GM23248 (cell line): Measurements from ENCODE around the gene MYOM1. TPM values are rescaled to one million over a fixed set of nuclear protein-coding genes. Genes with fewer than 3 reads are reported as not detected.

Experiments
- DNase-seq: peaks from one replicate; pipeline ENCODE4 v3.0.0-alpha.2; 2015
- H2AFZ ChIP-seq: fragments of 200-600 bp; sonication (generic); 2 replicates; pipeline ENCODE4 v1.6.1; 2016; ENCODE audit warnings: antibody characterized with exemption
- H3F3A ChIP-seq: fragments of 200-600 bp; sonication (generic); 2 replicates; pipeline ENCODE4 v1.6.1; 2016; ENCODE audit warnings: mild to moderate bottlenecking, antibody characterized with exemption, mixed run types; ENCODE audit not compliant: insufficient read depth
- H3K27ac ChIP-seq: fragments of 200-600 bp; sonication (generic); 2 replicates; pipeline ENCODE4 v1.5.1; 2016; ENCODE audit warnings: mild to moderate bottlenecking
- H3K27me3 ChIP-seq: fragments of 200-600 bp; sonication (generic); replicated peaks from 2 replicates; pipeline ENCODE4 v1.6.1; 2016; ENCODE audit warnings: mild to moderate bottlenecking; ENCODE audit not compliant: insufficient read depth
- H3K36me3 ChIP-seq: fragments of 200-600 bp; sonication (generic); 2 replicates; pipeline ENCODE4 v1.6.1; 2016; ENCODE audit warnings: low read depth, mild to moderate bottlenecking
- H3K4me1 ChIP-seq: fragments of 200-600 bp; sonication (generic); 2 replicates; pipeline ENCODE4 v1.6.1; 2016; ENCODE audit warnings: mild to moderate bottlenecking; ENCODE audit not compliant: insufficient read depth
- H3K4me2 ChIP-seq: fragments of 200-600 bp; sonication (generic); one replicate; pipeline ENCODE4 v1.6.1; 2016; ENCODE audit warnings: mild to moderate bottlenecking; ENCODE audit not compliant: unreplicated experiment
- H3K4me3 ChIP-seq: fragments of 200-600 bp; sonication (generic); 2 replicates; pipeline ENCODE4 v1.5.1; 2016; ENCODE audit warnings: mild to moderate bottlenecking
- H3K79me2 ChIP-seq: fragments of 200-600 bp; sonication (generic); 2 replicates; pipeline ENCODE4 v1.6.1; 2016; ENCODE audit warnings: mild to moderate bottlenecking; ENCODE audit not compliant: insufficient read depth
- H3K9ac ChIP-seq: fragments of 200-600 bp; sonication (generic); 2 replicates; pipeline ENCODE4 v1.6.1; 2016; ENCODE audit warnings: mild to moderate bottlenecking
- H3K9me2 ChIP-seq: fragments of 200-600 bp; sonication (generic); 2 replicates; pipeline ENCODE4 v1.6.1; 2016; ENCODE audit warnings: mixed run types, mild to moderate bottlenecking, moderate library complexity; ENCODE audit not compliant: insufficient read depth
- H3K9me3 ChIP-seq: fragments of 200-600 bp; sonication (generic); one replicate; pipeline ENCODE4 v1.6.1; 2017; ENCODE audit warnings: low read depth
- H4K20me1 ChIP-seq: fragments of 200-600 bp; sonication (generic); 2 replicates; pipeline ENCODE4 v1.6.0; 2016; ENCODE audit not compliant: insufficient read depth
- EZH2 ChIP-seq: fragments of 200-600 bp; sonication (generic); IDR thresholded peaks from 2 replicates; pipeline ENCODE4 v1.6.1; 2018; ENCODE audit warnings: antibody characterized with exemption, mild to moderate bottlenecking; ENCODE audit not compliant: insufficient read depth, poor library complexity, severe bottlenecking
- EZH2phosphoT487 ChIP-seq: fragments of 200-600 bp; sonication (generic); IDR thresholded peaks from 2 replicates; pipeline ENCODE4 v1.6.1; 2018; ENCODE audit warnings: antibody characterized with exemption, moderate library complexity, mild to moderate bottlenecking, low read depth; ENCODE audit not compliant: insufficient read depth
- WGBS, 2 experiments: methylation state at CpG; one replicate each; pipeline ENCODE4 v1.1.6; 2015 to 2017; ENCODE audit warnings: low lambda C conversion rate in 2 of 2, low coverage in 1 of 2; ENCODE audit errors: missing lambda C conversion rate in 2 of 2; 5-methylcytosine and 5-hydroxymethylcytosine counted together
- in situ Hi-C: fragments of 300-500 bp; cut with MboI; formaldehyde crosslinking; loops from 2 replicates; pipeline ENCODE4 v1.15.0; 2020
- polyA plus RNA-seq: library from polyadenylated mRNA; unstranded; fragments of >200 nt; fragmentation: Nextera tagmentation; extraction: Ambion mirVana; gene quantifications from 2 replicates; pipeline ENCODE4 v1.2.1, GENCODE V29; 2016
- total RNA-seq: library from RNA; depleted of rRNA; stranded (reverse); fragments of >200 nt; shearing (Covaris generic); gene quantifications from 2 replicates; pipeline ENCODE4 v1.2.3, GENCODE V29; 2014

MYOM1 gene
- total and polyA plus RNA-seq, 2 experiments from 2014 or later = 0.64 to 0.65 TPM

DNA sequence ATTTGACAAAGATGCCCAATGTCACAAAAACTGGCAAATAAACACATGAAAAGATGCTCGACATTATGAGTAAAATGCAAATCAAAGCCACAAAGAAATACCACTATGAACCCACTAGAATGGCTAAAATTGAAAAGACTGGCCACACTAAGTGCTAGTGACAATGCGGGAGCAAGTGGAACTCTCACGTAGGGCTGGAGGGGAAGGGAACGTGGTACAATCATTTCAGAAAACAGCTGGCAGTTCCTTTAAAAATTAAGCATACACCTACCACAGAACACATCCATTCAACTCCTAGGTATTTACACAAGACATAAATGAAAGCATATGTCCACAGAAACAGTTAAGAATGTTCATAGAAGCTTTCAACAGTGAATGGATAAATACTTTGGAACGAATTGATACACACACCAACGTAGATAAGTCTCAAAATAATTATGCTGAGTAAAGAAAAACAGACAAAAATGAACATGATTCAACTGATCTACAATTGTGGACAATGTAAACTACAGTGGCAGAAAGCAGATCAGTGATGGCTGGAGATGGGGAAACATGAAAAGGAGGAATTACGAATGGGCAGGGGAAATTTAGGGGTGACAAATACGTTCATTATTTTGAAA lies 71.7 kb downstream of the MYOM1 start:
- Histone ChIP-seq H3F3A (no peaks in the 10 kb centered on the region), H3K79me2 (no peaks in the 10 kb centered on the region), H3K9ac (no peak overlapping the region), H3K36me3 (no peaks in the 10 kb centered on the region), H3K27ac (no peak overlapping the region), H4K20me1 (no peaks in the 10 kb centered on the region), H3K27me3 (no peaks in the 10 kb centered on the region), H3K9me3 (no peaks in the 10 kb centered on the region), H2AFZ (no peak overlapping the region), H3K9me2 (no peaks in the 10 kb centered on the region), H3K4me2 (no peak overlapping the region), H3K4me1 (no peaks in the 10 kb centered on the region), H3K4me3 (no peak overlapping the region)
- in situ Hi-C loops = no loop called here
- no peak for DNase-seq
- WGBS, 2 experiments = 68 to 72% methylated on average over 8 of the region's 8 CpGs
- no peak for TF ChIP-seq EZH2
- TF ChIP-seq EZH2phosphoT487 = no peak

DNA sequence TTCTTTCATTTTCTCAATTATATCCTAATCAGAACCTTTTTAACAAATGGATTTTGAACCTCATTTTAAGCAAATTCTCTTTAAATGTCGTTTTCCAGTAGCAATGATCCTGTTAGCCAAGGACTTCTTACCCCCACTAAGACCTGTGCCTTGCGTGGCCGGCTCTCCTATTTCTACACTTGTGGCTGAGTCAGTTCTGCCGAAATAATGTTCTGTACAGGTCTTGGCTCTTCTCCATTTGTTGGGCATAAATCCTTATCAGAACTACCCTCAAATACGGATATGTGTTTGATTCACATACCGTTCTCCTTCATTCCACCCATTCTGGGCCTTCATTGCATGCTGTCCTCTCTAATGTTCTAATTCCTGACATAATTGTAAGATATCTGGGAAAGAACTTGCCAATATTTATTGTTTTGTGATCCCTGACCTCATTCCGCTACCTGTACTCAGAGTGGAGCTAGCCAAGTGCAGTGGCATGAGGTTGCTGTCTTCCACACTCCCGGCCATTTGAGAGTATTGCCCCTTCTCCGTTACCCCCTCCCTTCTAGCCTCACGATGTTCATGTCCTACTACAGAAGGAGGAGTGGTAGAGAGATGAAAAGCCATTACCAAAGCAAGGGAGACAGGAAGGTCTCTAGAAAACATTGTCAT lies 78.7 kb downstream of the MYOM1 start:
- no peaks in the 10 kb centered on the region for H4K20me1 ChIP-seq
- H3K27ac ChIP-seq = no peak overlapping the region
- H3K4me3 ChIP-seq = no peak overlapping the region
- H2AFZ ChIP-seq = no peak overlapping the region
- H3F3A ChIP-seq = no peaks in the 10 kb centered on the region
- no peaks in the 10 kb centered on the region for H3K9me3 ChIP-seq
- H3K9me2 ChIP-seq = no peaks in the 10 kb centered on the region
- WGBS, 2 experiments = 55 to 60% methylated on average over 10 of the region's 10 CpGs
- H3K9ac ChIP-seq = no peak overlapping the region
- DNase-seq = no peak
- TF ChIP-seq EZH2 (no peak), EZH2phosphoT487 (no peak)
- H3K4me1 ChIP-seq = no peaks in the 10 kb centered on the region
- in situ Hi-C loops = no loop called here
- no peaks in the 10 kb centered on the region for H3K36me3 ChIP-seq
- no peak overlapping the region for H3K4me2 ChIP-seq
- H3K27me3 ChIP-seq = no peaks in the 10 kb centered on the region
- no peaks in the 10 kb centered on the region for H3K79me2 ChIP-seq

DNA sequence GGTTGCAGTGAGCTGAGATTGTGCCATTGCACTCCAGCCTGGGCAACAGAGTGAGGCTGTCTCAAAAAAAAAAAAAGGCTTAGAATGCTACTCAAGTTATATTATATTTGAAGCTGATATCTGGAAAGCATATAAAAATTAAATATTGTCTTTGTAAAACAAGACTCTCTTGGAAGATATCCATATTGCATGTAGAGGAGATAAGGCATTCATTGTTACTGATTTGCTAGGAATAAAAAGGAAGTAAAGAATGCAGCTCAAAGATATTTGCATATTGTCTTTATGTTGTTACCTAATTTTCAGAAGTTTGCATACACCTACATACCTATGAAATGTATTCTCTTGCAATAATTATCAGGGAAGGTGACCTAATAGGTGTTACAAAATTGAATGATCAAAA lies 79.4 kb downstream of the MYOM1 start:
- no peak for DNase-seq
- H2AFZ ChIP-seq = no peak overlapping the region

DNA sequence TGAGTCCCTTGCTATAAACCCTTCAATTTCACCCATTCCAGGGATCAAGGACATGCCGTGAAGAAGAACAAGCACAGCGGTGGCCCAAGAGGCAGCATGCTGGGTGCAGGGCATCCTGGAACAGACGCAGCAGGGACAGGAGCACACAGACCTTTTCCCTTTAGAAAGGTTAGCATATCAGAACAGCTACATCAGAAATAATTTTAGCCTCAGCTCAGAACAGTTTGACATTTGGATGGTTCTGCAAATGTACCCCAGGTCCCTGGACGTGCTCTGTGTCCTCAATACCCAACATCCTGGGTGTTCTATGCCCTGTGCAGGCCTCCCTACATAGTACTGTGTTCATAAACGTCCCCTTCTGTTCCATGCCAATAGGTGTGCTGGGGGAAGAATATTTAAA lies 80.4 kb downstream of the MYOM1 start:
- H3K27ac ChIP-seq = no peak overlapping the region
- no peak overlapping the region for H3K4me3 ChIP-seq
- no peak overlapping the region for H3K9ac ChIP-seq
- H3K4me1 ChIP-seq = no peaks in the 10 kb centered on the region
- H4K20me1 ChIP-seq = no peaks in the 10 kb centered on the region
- no peak for DNase-seq
- no peaks in the 10 kb centered on the region for H3K9me3 ChIP-seq
- in situ Hi-C loops = no loop called here
- H3K36me3 ChIP-seq = no peaks in the 10 kb centered on the region
- no peaks in the 10 kb centered on the region for H3F3A ChIP-seq
- H3K79me2 ChIP-seq = no peaks in the 10 kb centered on the region
- H2AFZ ChIP-seq = no peak overlapping the region
- H3K9me2 ChIP-seq = no peaks in the 10 kb centered on the region
- TF ChIP-seq EZH2 (no peak), EZH2phosphoT487 (no peak)
- no peaks in the 10 kb centered on the region for H3K27me3 ChIP-seq
- H3K4me2 ChIP-seq = no peak overlapping the region
- WGBS, 2 experiments = 78 to 84% methylated on average over 5 of the region's 5 CpGs

More for the DNA sequence above, 79.4 kb downstream of the MYOM1 start:
- Histone ChIP-seq H3K36me3 (no peaks in the 10 kb centered on the region), H3K4me3 (no peak overlapping the region), H3K27me3 (no peaks in the 10 kb centered on the region), H3K9me2 (no peaks in the 10 kb centered on the region), H3K9ac (no peak overlapping the region), H3K27ac (no peak overlapping the region), H3F3A (no peaks in the 10 kb centered on the region), H4K20me1 (no peaks in the 10 kb centered on the region), H3K4me1 (no peaks in the 10 kb centered on the region), H3K4me2 (no peak overlapping the region), H3K79me2 (no peaks in the 10 kb centered on the region), H3K9me3 (no peaks in the 10 kb centered on the region)
- in situ Hi-C loops = no loop called here
- TF ChIP-seq EZH2phosphoT487 (no peak), EZH2 (no peak)
